GM12878 (cell line): ENCODE data around the gene SATB2. TPM values are rescaled to one million over a fixed set of nuclear protein-coding genes. Genes with fewer than 3 reads are reported as not detected.
A peak's percentile ranks its signal among the peaks of the same experiment; 100 is the strongest.

Source experiments
- ATAC-seq: fragments of 200-7000 bp; cut with Tn5 transposase; 3 replicates; pipeline ENCODE4 v1.9.1; 2020; ENCODE audit warnings: mild to moderate bottlenecking, moderate library complexity
- BruUV-seq: library from RNA; stranded (reverse); fragments of 400-500 nt; replicated peaks from 2 replicates; lab custom pipeline; 2021; lab: Mats Ljungman, UMichigan
- CTCF ChIA-PET: fragments of 300-600 bp; sonication (Branson Sonifier 250); formaldehyde crosslinking; extraction: SDS; loops from one replicate; lab custom pipeline; 2021; ENCODE audit warnings: inconsistent platforms; lab: Yijun Ruan, JAX
- POLR2A ChIA-PET: fragments of 350-600 bp; formaldehyde crosslinking; extraction: SDS; loops from one replicate; lab custom pipeline; 2021; ENCODE audit warnings: inconsistent platforms; lab: Charles Lee
- RAD21 ChIA-PET: fragments of 300-600 bp; sonication (Branson Sonifier 250); formaldehyde crosslinking; loops from one replicate; lab custom pipeline; 2023; ENCODE audit warnings: antibody characterized with exemption; ENCODE audit not compliant: unreplicated experiment; lab: Charles Lee
- SMC1A ChIA-PET: fragments of 300-600 bp; sonication (Branson Sonifier 250); formaldehyde crosslinking; loops from one replicate; lab custom pipeline; 2023; ENCODE audit not compliant: unreplicated experiment, uncharacterized antibody; lab: Charles Lee
- DNase-seq: peaks from one replicate; pipeline ENCODE4 v3.0.0-alpha.2; 2011; ENCODE audit warnings: low read depth, low spot score
- FAIRE-seq: peaks from 3 replicates; lab custom pipeline; 2011; peaks lifted over from hg19 to GRCh38; lab: Jason Lieb, UNC
- H2AFZ ChIP-seq: 2 replicates; pipeline ENCODE4 v1.6.0; 2011; ENCODE audit warnings: low read depth, low read length, control low read depth; ENCODE audit not compliant: control insufficient read depth
- H3K27ac ChIP-seq: 2 replicates; pipeline ENCODE4 v1.5.1; 2011; ENCODE audit warnings: control low read depth; ENCODE audit not compliant: control insufficient read depth, insufficient read depth
- H3K27me3 ChIP-seq, 2 experiments: replicated peaks in 1 of 2; 2 replicates each; pipeline versions ENCODE4 v1.6.0 to v1.6.1; 2011; ENCODE audit warnings: low read length in 1 of 2; ENCODE audit not compliant: control insufficient read depth in 2 of 2, insufficient read depth in 2 of 2
- H3K36me3 ChIP-seq, 2 experiments: 2 replicates each; pipeline ENCODE4 v1.5.1; 2011; ENCODE audit warnings: low read length in 1 of 2; ENCODE audit not compliant: control insufficient read depth in 2 of 2, insufficient read depth in 2 of 2
- H3K4me1 ChIP-seq: 2 replicates; pipeline ENCODE4 v1.6.1; 2011; ENCODE audit warnings: mild to moderate bottlenecking, low read length, moderate library complexity, mixed read lengths; ENCODE audit not compliant: control insufficient read depth, insufficient read depth
- H3K4me2 ChIP-seq: 2 replicates; pipeline ENCODE4 v1.6.0; 2011; ENCODE audit warnings: control low read depth; ENCODE audit not compliant: control insufficient read depth, insufficient read depth
- H3K4me3 ChIP-seq: fragments of 200-600 bp; sonication (generic); 2 replicates; pipeline ENCODE4 v1.5.1; 2016
- H3K79me2 ChIP-seq: 2 replicates; pipeline ENCODE4 v1.6.0; 2011; ENCODE audit warnings: low read length; ENCODE audit not compliant: control insufficient read depth, insufficient read depth
- H3K9ac ChIP-seq: 2 replicates; pipeline ENCODE4 v1.8.0; 2011; ENCODE audit warnings: low read length, control low read depth, mixed read lengths; ENCODE audit not compliant: control insufficient read depth, insufficient read depth
- H3K9me3 ChIP-seq: replicated peaks from 3 replicates; pipeline ENCODE4 v1.5.1; 2011; ENCODE audit warnings: mild to moderate bottlenecking, low read length; ENCODE audit not compliant: control insufficient read depth, insufficient read depth
- H4K20me1 ChIP-seq: 2 replicates; pipeline ENCODE4 v1.6.0; 2011; ENCODE audit not compliant: control insufficient read depth, insufficient read depth
- E2F8 ChIP-seq: fragments of 450-650 bp; IDR thresholded peaks from 2 replicates; pipeline ENCODE4 v1.6.1; 2018; ENCODE audit warnings: mild to moderate bottlenecking, low read depth, moderate library complexity; ENCODE audit not compliant: partially characterized antibody
- E4F1 ChIP-seq: fragments of 450-650 bp; IDR thresholded peaks from 2 replicates; pipeline ENCODE4 v1.6.1; 2018; ENCODE audit warnings: borderline replicate concordance, mild to moderate bottlenecking; ENCODE audit not compliant: partially characterized antibody
- GATAD2B ChIP-seq: fragments of 450-650 bp; conservative IDR thresholded peaks from 2 replicates; pipeline ENCODE4 v1.6.1; 2017; ENCODE audit warnings: low read depth, mild to moderate bottlenecking, moderate library complexity
- KAT2A ChIP-seq: conservative IDR thresholded peaks from 2 replicates; pipeline ENCODE4 v1.6.1; 2011; ENCODE audit warnings: low read depth, low read length; ENCODE audit not compliant: control insufficient read depth
- MAX ChIP-seq: IDR thresholded peaks from 2 replicates; pipeline ENCODE4 v1.6.1; 2012; ENCODE audit warnings: low read depth, low read length, improper control_type of control experiment
- MEF2B ChIP-seq: fragments of 450-650 bp; IDR thresholded peaks from 2 replicates; pipeline ENCODE4 v1.6.1; 2018; ENCODE audit warnings: mild to moderate bottlenecking, moderate library complexity; ENCODE audit not compliant: partially characterized antibody, poor library complexity, severe bottlenecking
- MLLT1 ChIP-seq: fragments of 450-650 bp; IDR thresholded peaks from 2 replicates; pipeline ENCODE4 v1.6.1; 2016; ENCODE audit warnings: mild to moderate bottlenecking
- PBX3 ChIP-seq: IDR thresholded peaks from 2 replicates; pipeline ENCODE4 v1.6.1; 2011; ENCODE audit warnings: mild to moderate bottlenecking, low read depth, low read length, moderate library complexity; ENCODE audit not compliant: insufficient replicate concordance
- POLR2A ChIP-seq: IDR thresholded peaks from 2 replicates; pipeline ENCODE4 v1.6.1; 2011; ENCODE audit warnings: low read depth, mild to moderate bottlenecking, low read length
- RBBP5 ChIP-seq: fragments of 200-600 bp; sonication (generic); conservative IDR thresholded peaks from 2 replicates; pipeline ENCODE4 v1.6.1; 2016
- SMAD5 ChIP-seq: IDR thresholded peaks from 2 replicates; pipeline ENCODE4 v1.6.1; 2016; ENCODE audit warnings: antibody characterized with exemption, low read depth
- SPI1 ChIP-seq: IDR thresholded peaks from 2 replicates; pipeline ENCODE4 v1.6.1; 2011; ENCODE audit warnings: low read depth, mild to moderate bottlenecking, low read length, moderate library complexity, borderline replicate concordance; ENCODE audit not compliant: insufficient read depth
- SRF ChIP-seq, 2 experiments: IDR thresholded peaks; 2 replicates each; pipeline ENCODE4 v1.6.1; 2011; ENCODE audit warnings: low read depth in 2 of 2, low read length in 2 of 2, mild to moderate bottlenecking in 1 of 2, moderate library complexity in 1 of 2
- WGBS: methylation state at CpG from one replicate; pipeline ENCODE4 v1.1.6; 2016; ENCODE audit warnings: low lambda C conversion rate; ENCODE audit not compliant: insufficient replicate concordance, insufficient coverage; ENCODE audit errors: missing lambda C conversion rate; 5-methylcytosine and 5-hydroxymethylcytosine counted together
- in situ Hi-C: fragments of 300-500 bp; cut with MboI; formaldehyde crosslinking; loops from 9 replicates; pipeline ENCODE4 v1.14.3; 2018; ENCODE audit warnings: mixed read lengths
- intact Hi-C: fragments of 100-400 bp; cut with micrococcal nuclease; formaldehyde crosslinking; loops from one replicate; pipeline ENCODE4 v1.14.2; 2022; ENCODE audit not compliant: unreplicated experiment
- polyA plus RNA-seq, 11 experiments: library from polyadenylated mRNA; depleted of rRNA in 4 of 11; unstranded in 6 of 11; stranded (reverse) in 5 of 11; fragments of >200 nt; fragmentation: Nextera tagmentation in 4 of 11; fragmentation: Illumina TruSeq in 1 of 11; extraction: Ambion mirVana in 4 of 11; extraction: Trizol in 1 of 11; gene quantifications; 1 replicate in 1 of 11; 2 replicates in 10 of 11; pipeline versions ENCODE4 v1.2.1 to v1.2.3, GENCODE V29; 2011 to 2016; ENCODE audit warnings: inconsistent platforms in 2 of 11, missing spikeins in 2 of 11, low read depth in 1 of 11
- total RNA-seq, 4 experiments: library from RNA; depleted of rRNA in 3 of 4; stranded (reverse); fragments of >200 nt in 3 of 4; fragmentation: Illumina TruSeq in 1 of 4; extraction: Trizol in 1 of 4; gene quantifications; 2 replicates each; pipeline versions ENCODE4 v1.2.1 to v1.2.3, GENCODE V29; 2013 to 2021

Gene SATB2
- total and polyA plus RNA-seq, 10 of the 15 experiments (the other 5 are each of a cell fraction or from before 2014, with no cell fraction given) = 0.03 to 0.56 (median 0.08) TPM; not detected in 3

- no peak for TF ChIP-seq MEF2B
- TF ChIP-seq SMAD5 = no peak
- TF ChIP-seq RBBP5 = no peak
- no peak for TF ChIP-seq E4F1
Measured at GRCh38 chr2:199458806-199459285, 1.1 kb upstream of the SATB2 start (continued).

- Histone ChIP-seq H3K4me3 (peak overlapping the region; percentile 78; the same call in 1 of the 2 replicates), H3K79me2 (no peaks in the 10 kb centered on the region), H3K27ac (no peak overlapping the region), H2AFZ (peak overlapping the region; percentile 88), H3K9ac (no peak overlapping the region), H3K4me2 (peak overlapping the region; percentile 77), H4K20me1 (no peaks in the 10 kb centered on the region), H3K4me1 (no peaks in the 10 kb centered on the region), H3K9me3 (no peaks in the 10 kb centered on the region; the same call in 2 of the 3 replicates), H3K36me3 (no peaks in the 10 kb centered on the region), H3K27me3 (peaks cover 14 to 25% of the 10 kb centered on the region in 2 experiments)
- intact Hi-C loops = loop anchor here (5.0 kb wide), 1 partner anchor 546 kb away; no protein-coding TSS in a partner anchor
- FAIRE-seq (no peak), ATAC-seq (peak; percentile 58), DNase-seq (no peak)
- ChIA-PET POLR2A (no interaction called here), RAD21 (no interaction called here), CTCF (no interaction called here), SMC1A (no interaction called here)
- no TSS peak for BruUV-seq
- 55% methylated on average over 34 of the region's 75 CpGs for WGBS
- in situ Hi-C loops = no loop called here
- TF ChIP-seq KAT2A (no peak), MLLT1 (no peak), POLR2A (peak; percentile 33; the same call in 1 of the 2 replicates), SPI1 (no peak), GATAD2B (no peak), SRF (IDR thresholded peaks at IDR 0.05; ENCODE audit: low read depth in 2 of 2, low read length in 2 of 2) (no peak), PBX3 (no peak), MAX (no peak), E2F8 (no peak)
Measured at GRCh38 chr2:199458009-199458805, 468 bp upstream of the SATB2 start.
